ENCODE data around the gene FAM168A.
"Not testable (repeated sequence)": the region's sequence is repeated elsewhere in the genome, so short reads cannot be mapped to it uniquely, and the experiment has no call there.

The FAM168A gene

DNA sequence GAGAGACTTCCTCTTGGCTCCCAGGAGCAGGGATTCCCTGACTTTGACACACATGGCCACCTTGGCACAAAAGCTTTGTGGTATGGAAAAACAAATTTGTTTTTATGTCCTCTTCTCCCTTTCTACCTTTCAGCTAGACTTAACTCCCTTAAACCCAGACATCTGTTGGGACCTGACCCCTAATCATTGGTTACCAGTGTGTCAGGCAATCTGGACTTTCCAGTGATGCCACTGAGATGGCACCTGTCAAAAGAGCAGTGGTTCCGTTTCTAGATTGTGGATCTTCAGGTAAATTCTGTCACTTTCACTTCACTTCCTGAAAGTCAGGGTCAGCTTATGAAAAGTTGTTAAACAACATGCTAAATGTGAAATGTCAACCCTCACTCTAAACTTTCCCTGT, 17.2 kb downstream of the FAM168A start:
- DNase-seq; H3K27me3 Mint-ChIP-seq; ATAC-seq; H3K4me3 Mint-ChIP-seq; H3K36me3 Mint-ChIP-seq (ENCODE audit: low read depth); H3K27ac Mint-ChIP-seq; H3K9me3 Mint-ChIP-seq: not testable (repeated sequence)
- peaks cover 24% of the 10 kb centered on the region for H3K4me1 Mint-ChIP-seq

DNA sequence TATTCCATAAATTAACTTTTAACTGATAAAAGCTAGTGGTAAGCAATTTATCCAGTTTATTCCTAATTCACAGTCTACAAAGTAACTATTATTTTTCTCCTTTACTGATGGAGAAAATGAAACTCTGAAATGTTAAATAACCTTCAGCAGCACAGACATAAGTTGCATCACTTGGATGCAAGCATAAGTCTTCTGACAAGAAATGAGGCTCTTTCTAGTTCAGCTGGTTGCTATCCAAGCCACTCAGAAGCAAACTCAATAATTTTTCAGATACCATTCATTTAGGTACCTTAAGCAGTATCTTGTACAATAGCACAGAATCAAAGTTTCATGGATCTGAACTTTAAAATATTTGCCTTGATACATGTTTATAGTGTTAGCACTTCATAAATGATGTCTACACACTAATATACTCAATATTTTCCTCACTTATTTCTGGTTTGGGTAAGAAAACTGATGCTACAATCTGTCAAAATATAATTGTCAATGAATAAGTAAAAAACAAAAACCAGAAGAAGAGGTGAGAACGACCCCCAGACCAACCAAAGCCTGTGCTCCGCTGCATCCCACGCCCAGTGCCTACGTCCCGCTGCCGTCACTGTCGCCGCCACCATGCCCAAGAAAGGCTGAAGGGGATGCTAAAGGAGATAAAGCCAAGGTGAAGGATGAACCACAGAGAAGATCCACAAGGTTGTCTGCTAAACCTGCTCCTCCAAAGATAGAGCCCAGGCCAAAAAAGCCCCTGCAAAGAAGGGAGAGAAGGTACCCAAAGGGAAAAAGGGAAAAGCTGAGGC, 18.1 kb downstream of the FAM168A start:
- Mint-ChIP-seq H3K9me3 (no peaks in the 10 kb centered on the region), H3K4me3 (no peak overlapping the region)

DNA sequence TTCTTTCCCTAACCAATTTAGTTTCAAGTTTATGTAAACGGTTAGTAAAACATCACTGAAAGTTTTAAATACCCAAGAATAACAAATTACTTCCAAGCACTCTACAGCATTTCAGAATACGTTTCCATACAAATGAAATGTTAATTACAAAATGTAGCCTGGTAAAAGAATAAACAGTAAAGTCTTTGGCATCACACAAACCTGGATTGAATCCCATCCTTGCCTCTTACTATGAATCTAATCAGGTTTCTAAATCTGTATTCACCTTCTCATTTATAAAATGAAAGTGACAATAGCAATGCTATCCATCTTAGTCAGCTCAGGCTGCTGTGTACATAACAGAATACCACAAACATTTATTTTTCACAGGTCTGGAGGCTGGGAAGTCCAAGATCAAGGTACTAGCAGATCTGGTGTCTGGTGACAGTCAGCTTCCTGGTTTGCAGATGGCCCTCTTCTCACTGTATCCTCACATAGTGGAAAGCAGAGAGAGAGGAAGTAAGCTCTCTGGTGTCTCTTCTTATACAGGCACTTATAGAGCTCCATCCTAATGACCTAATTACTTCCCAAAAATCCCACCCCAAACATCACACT, 19.2 kb downstream of the FAM168A start:
- no peak for DNase-seq
- Mint-ChIP-seq H3K27me3 (no peaks in the 10 kb centered on the region), H3K27ac (no peak overlapping the region), H3K4me3 (no peak overlapping the region), H3K9me3 (no peaks in the 10 kb centered on the region), H3K4me1 (peaks cover 24% of the 10 kb centered on the region), H3K36me3 (ENCODE audit: low read depth) (peaks cover 4% of the 10 kb centered on the region)
- ATAC-seq, result peak; percentile 77

More for the DNA sequence above, 18.1 kb downstream of the FAM168A start:
- H3K4me1 Mint-ChIP-seq, result peaks cover 24% of the 10 kb centered on the region
- H3K36me3 Mint-ChIP-seq (ENCODE audit: low read depth), result peaks cover 6% of the 10 kb centered on the region
- no peaks in the 10 kb centered on the region for H3K27me3 Mint-ChIP-seq
- ATAC-seq (no peak), DNase-seq (no peak)
- no peak overlapping the region for H3K27ac Mint-ChIP-seq

DNA sequence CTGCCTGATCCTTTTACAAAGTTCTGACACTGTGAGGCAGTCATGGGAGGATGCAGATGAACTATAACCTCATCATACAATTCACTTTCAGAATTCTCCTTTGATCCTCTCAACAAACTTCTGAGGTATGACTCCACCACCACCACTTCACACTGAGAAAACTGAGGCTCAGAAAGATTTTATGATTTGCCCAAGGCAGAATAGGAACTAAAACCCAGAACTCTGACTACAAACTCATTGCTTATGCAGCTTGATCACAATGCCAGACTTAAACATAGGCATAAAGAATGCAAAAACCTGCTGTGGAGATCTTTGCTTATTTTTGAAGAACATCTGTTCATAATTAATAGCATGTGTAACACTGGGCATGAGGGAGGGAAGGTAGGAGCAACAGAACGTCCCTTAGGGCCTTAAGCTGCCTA, 20.4 kb downstream of the FAM168A start:
- Mint-ChIP-seq H3K4me3 (no peak overlapping the region), H3K27ac (no peak overlapping the region), H3K4me1 (peaks cover 24% of the 10 kb centered on the region), H3K27me3 (no peaks in the 10 kb centered on the region), H3K36me3 (ENCODE audit: low read depth) (peaks cover 4% of the 10 kb centered on the region), H3K9me3 (no peaks in the 10 kb centered on the region)
- no peak for DNase-seq
- no peak for ATAC-seq

DNA sequence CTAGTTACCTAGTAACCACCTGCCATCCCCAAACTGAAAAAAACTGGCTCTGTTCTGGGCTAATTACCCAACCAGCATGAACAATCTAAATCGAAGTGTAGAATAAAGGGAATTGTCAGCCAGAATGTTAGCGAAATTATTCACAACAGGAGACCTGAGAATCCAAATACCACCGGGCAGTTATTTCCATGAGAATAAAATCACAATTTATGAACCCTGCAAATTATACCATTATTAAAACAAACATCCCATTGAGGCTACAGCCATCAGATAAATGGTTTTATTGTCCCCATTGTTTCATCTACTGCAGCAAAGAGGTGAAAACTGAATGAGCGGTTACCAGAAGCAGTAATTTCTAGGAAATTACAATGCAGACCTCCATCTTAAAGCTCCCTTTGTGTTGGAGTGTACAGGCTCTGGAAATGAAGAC, 21.7 kb downstream of the FAM168A start:
- no peak overlapping the region for H3K4me3 Mint-ChIP-seq
- H3K36me3 Mint-ChIP-seq (ENCODE audit: low read depth), result peaks cover 2% of the 10 kb centered on the region
- H3K27ac Mint-ChIP-seq, result no peak overlapping the region
- peaks cover 24% of the 10 kb centered on the region for H3K4me1 Mint-ChIP-seq
- H3K27me3 Mint-ChIP-seq, result no peaks in the 10 kb centered on the region
- no peaks in the 10 kb centered on the region for H3K9me3 Mint-ChIP-seq
- DNase-seq, result no peak
- no peak for ATAC-seq

DNA sequence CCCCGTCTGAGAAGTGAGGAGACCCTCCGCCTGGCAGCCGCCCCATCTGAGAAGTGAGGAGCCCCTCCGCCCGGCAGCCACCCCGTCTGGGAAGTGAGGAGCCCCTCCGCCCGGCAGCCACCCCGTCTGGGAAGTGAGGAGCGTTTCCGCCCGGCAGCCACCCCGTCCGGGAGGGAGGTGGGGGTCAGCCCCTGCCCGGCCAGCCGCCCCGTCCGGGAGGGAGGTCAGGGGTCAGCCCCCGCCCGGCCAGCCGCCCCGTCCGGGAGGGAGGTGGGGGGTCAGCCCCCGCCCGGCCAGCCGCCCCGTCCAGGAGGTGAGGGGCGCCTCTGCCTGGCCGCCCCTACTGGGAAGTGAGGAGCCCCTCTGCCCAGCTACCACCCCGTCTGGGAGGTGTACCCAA, 25.9 kb downstream of the FAM168A start:
- H3K27ac Mint-ChIP-seq; H3K9me3 Mint-ChIP-seq; DNase-seq; ATAC-seq; H3K4me3 Mint-ChIP-seq; H3K27me3 Mint-ChIP-seq; H3K36me3 Mint-ChIP-seq (ENCODE audit: low read depth); H3K4me1 Mint-ChIP-seq: not testable (repeated sequence)

DNA sequence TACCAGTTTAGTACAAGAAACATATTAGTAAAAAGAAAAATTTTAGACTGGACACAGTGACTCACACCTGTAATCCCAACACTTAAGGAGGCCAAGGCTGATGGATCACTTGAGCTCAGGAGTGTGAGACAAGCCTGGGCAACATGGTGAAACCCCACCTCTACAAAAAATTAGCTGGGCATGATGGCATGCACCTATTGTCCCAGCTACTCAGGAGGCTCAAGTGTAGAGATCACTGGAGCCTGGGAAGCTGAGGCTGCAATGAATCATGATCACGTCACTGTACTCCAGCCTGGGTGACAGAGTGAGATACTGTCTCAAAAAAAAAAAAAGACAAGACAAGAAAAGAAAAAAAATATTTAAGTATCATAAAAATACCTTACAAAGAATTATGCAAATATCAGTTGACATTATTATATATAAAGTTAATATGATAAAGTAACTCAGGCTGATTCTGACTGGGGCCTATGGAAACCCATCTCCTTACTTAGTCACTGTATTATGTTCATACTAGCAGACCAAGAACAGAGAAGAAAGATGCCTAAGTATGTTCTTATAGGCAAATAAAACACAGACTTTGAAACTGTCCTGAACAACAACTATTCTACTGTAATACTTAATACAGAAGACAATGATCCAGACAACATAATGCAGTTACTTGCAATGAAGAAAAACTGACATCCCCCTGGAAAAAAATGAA, 27.3 kb downstream of the FAM168A start:
- Mint-ChIP-seq H3K36me3 (ENCODE audit: low read depth) (no peaks in the 10 kb centered on the region), H3K27me3 (no peaks in the 10 kb centered on the region), H3K4me3 (no peak overlapping the region), H3K27ac (no peak overlapping the region), H3K4me1 (no peaks in the 10 kb centered on the region), H3K9me3 (no peaks in the 10 kb centered on the region)
- no peak for ATAC-seq
- DNase-seq, result no peak

DNA sequence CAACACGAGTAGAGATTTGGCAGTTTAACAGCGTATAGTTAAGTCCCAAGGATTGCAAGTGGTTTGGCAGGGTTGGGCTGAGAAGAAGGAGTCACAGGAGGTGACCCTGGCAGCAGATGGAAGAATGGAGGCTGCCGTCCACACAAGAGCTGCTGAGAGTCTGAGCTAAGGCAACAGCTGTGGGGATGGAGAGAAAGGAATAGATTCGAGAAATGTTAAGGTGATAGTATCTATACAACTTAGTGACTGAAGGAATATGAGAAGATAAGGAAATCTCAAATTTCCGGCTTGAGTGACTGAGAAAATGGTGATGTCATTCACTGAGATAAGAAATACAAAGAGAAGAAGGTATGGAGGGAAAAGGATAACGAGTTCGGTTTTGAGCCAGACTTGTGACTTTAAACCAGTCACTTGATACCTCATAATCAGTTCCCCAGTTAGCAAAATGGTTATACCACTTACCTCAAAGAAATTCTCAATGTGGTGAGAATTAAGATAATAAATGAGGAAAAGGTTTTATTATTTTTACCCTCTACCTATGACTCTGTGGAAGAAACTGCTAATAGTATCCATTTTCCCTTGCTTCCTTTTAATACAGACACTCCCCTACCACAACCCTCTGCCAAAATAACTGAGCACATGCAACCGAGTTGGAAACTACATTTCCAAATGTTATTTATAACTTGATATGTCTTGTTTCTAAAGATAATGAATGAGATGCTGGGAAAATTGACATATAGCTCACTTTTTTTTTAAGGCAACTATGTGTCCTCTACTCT, 30.7 kb downstream of the FAM168A start:
- Mint-ChIP-seq H3K27ac (no peak overlapping the region), H3K4me1 (no peaks in the 10 kb centered on the region)
- no peak for ATAC-seq

DNA sequence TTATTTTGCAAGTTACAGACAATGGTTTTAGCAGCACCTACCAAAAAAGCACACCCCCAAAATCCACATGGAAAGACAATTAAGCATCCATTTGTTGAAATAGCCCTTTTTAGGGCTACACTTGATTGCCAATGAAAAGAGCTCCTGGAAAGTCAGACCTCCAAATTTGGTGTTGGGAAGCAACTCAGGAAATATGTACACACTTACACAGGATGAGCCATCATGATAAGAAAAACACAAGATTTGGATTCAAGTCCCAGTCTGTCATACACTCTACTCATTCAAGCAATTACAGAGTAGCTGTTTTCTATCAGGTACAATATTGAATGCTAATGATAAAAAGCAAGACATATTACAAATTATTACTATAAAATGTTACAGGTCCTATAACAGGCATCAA, 31.5 kb downstream of the FAM168A start:
- no peaks in the 10 kb centered on the region for H3K36me3 Mint-ChIP-seq (ENCODE audit: low read depth)
- H3K27ac Mint-ChIP-seq, result no peak overlapping the region
- no peak overlapping the region for H3K4me3 Mint-ChIP-seq
- DNase-seq, result no peak
- no peak for ATAC-seq
- H3K9me3 Mint-ChIP-seq, result no peaks in the 10 kb centered on the region
- no peaks in the 10 kb centered on the region for H3K27me3 Mint-ChIP-seq
- H3K4me1 Mint-ChIP-seq, result no peaks in the 10 kb centered on the region

More for the DNA sequence above, 30.7 kb downstream of the FAM168A start:
- Mint-ChIP-seq H3K9me3 (no peaks in the 10 kb centered on the region), H3K4me3 (no peak overlapping the region), H3K36me3 (ENCODE audit: low read depth) (no peaks in the 10 kb centered on the region), H3K27me3 (no peaks in the 10 kb centered on the region)
- no peak for DNase-seq

DNA sequence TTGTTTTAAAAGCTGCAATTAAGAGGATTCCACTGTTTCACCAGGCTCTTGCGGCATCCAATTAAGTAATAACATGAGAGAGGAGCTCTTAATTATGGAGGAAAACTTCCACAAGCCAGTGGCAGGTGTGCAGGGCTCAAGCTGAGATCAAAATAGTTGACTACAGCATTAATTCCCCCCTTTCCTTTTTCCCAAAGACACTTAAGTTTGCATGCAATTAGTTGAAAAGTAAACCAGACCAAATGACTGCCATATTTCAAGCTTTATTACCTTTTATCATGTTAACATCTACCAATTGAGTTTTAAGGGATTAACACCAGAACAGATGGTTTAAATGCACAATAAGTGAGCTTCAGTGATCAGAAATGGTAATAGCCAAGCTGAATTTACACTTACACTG, 32.1 kb downstream of the FAM168A start:
- Mint-ChIP-seq H3K36me3 (ENCODE audit: low read depth) (no peaks in the 10 kb centered on the region), H3K9me3 (no peaks in the 10 kb centered on the region), H3K27me3 (no peaks in the 10 kb centered on the region), H3K4me1 (no peaks in the 10 kb centered on the region), H3K4me3 (no peak overlapping the region), H3K27ac (no peak overlapping the region)
- DNase-seq (no peak), ATAC-seq (no peak)

DNA sequence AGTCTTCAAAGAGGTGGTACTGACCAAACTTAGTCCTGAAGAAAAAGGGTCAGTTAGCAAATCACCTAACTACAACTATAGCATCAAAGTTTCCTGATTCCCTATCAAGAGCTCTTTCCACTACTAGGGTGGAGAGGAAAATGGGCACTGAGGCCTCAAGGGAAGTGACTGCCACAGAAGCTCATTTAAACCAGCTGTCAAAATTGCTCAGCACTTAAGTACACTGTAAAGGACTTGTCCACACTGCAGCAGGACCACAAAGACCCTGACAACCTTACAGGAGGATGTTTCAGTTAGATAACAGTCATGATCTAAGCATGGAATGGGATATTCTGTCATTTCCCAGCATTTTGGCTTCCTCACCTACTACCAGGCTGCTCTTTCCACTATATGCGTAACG, 33.0 kb downstream of the FAM168A start:
- H3K36me3 Mint-ChIP-seq (ENCODE audit: low read depth), result no peaks in the 10 kb centered on the region
- no peak overlapping the region for H3K27ac Mint-ChIP-seq
- ATAC-seq, result no peak
- no peak for DNase-seq
- H3K4me1 Mint-ChIP-seq, result no peaks in the 10 kb centered on the region
- no peak overlapping the region for H3K4me3 Mint-ChIP-seq
- no peaks in the 10 kb centered on the region for H3K9me3 Mint-ChIP-seq
- no peaks in the 10 kb centered on the region for H3K27me3 Mint-ChIP-seq

DNA sequence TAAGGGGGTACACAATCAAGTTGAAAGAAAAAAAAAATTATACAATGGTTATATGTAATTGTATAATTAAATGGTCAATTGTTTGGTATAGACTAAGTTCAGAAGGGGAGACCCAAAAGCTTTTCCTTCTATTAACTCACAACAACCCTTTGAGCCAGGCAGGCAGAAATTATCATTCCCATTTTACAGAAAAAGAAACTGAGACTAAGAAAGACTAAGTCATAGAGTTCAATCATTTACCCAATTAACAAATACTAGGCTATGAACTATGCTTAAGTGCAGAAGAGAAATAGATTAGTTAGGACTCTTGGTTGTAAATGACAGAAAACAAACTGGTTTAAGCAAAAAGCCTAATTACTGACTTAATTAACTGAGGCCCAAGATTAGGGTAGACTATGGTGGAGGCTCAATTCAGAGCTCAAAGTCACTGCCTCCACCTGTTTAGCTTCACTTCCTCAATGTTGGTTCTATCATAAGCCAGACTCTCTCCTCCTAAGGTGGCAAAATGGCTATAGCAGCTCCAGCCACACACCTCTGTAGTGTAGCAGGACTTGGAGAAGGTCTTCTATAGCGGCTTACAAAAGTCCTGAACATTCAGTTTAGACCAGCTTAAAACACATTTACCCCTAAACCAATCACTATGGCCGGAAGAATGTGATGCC, 34.2 kb downstream of the FAM168A start:
- ATAC-seq, result no peak
- Mint-ChIP-seq H3K27ac (no peak overlapping the region), H3K4me3 (no peak overlapping the region), H3K27me3 (no peaks in the 10 kb centered on the region), H3K9me3 (no peaks in the 10 kb centered on the region), H3K4me1 (no peaks in the 10 kb centered on the region), H3K36me3 (ENCODE audit: low read depth) (no peaks in the 10 kb centered on the region)
- no peak for DNase-seq

DNA sequence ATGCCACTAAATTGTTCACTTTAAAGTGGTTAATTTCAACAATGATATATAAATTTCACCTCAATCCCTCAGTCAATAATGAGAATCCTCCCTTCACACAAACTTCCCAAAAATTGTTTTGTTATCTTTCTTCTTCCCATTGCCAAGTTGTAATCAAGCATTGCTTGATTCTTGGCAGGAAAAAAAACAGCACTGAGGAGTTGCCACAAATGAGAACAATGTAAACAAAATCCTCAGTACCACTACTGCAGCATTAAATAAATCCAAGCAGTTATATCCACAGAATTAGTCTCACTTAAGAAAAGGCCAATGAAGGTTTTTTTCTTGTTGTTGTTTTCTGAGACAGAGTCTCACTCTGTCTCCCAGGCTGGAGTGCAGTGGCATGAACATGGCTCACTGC, 38.2 kb downstream of the FAM168A start:
- peaks cover 4% of the 10 kb centered on the region for H3K36me3 Mint-ChIP-seq (ENCODE audit: low read depth)
- no peaks in the 10 kb centered on the region for H3K27me3 Mint-ChIP-seq
- ATAC-seq (no peak), DNase-seq (no peak)
- no peaks in the 10 kb centered on the region for H3K9me3 Mint-ChIP-seq
- H3K4me1 Mint-ChIP-seq, result peaks cover under 1% of the 10 kb centered on the region
- no peak overlapping the region for H3K27ac Mint-ChIP-seq
- H3K4me3 Mint-ChIP-seq, result no peak overlapping the region

DNA sequence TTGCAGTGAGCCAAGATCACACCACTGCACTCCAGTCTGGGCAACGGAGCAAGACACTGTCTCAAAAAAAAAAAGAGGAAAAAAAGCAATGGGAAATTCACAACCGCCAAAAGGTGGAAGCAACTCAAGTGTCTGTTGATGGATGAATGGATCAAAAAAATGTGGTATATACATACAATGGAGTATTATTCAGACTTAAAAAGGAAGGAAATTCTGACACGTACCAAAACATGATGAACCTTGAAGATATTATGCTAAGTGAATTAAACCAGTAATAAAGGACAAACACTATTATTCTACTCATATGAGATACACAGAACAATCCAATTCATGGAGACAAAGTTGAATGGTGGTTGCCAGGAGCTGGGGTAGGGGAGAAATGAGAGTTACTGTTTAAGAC, 40.9 kb downstream of the FAM168A start:
- no peak for ATAC-seq
- H3K4me1 Mint-ChIP-seq, result peaks cover 5% of the 10 kb centered on the region
- no peaks in the 10 kb centered on the region for H3K9me3 Mint-ChIP-seq
- H3K4me3 Mint-ChIP-seq, result no peak overlapping the region
- peaks cover 4% of the 10 kb centered on the region for H3K36me3 Mint-ChIP-seq (ENCODE audit: low read depth)
- no peaks in the 10 kb centered on the region for H3K27me3 Mint-ChIP-seq
- DNase-seq, result no peak
- H3K27ac Mint-ChIP-seq, result no peak overlapping the region
